IPS-NIHi7 (cell line): Measurements from ENCODE around the gene GLB1L2.

Experiments used
- DNase-seq: peaks from one replicate; pipeline ENCODE4 v3.0.0; 2012; ENCODE audit warnings: mixed read lengths; ENCODE audit errors: extremely low spot score

The GLB1L2 gene

GRCh38 chr11:134385774-134386565 is 54.2 kb downstream of the GLB1L2 start:
- DNase-seq: no peak

GRCh38 chr11:134386945-134387344 is 55.2 kb downstream of the GLB1L2 start:
- DNase-seq: no peak

- no peak for DNase-seq
These were observed 55.7 kb downstream of the GLB1L2 start for GRCh38 chr11:134387501-134387900.

- DNase-seq: no peak
These were observed 56.8 kb downstream of the GLB1L2 start for GRCh38 chr11:134388590-134388989.

GRCh38 chr11:134389464-134390180 is 57.8 kb downstream of the GLB1L2 start:
- DNase-seq: no peak

- DNase-seq: no peak
These were observed 59.1 kb downstream of the GLB1L2 start for GRCh38 chr11:134390706-134391569.

GRCh38 chr11:134391656-134392055 is 59.9 kb downstream of the GLB1L2 start:
- DNase-seq: no peak

- DNase-seq: no peak
These were observed 61.3 kb downstream of the GLB1L2 start for GRCh38 chr11:134392953-134393615.

GRCh38 chr11:134393638-134394037 is 61.9 kb downstream of the GLB1L2 start:
- peak; percentile 82 for DNase-seq

- no peak for DNase-seq
These were observed 62.5 kb downstream of the GLB1L2 start for GRCh38 chr11:134394311-134394710.

- no peak for DNase-seq
These were observed 63.2 kb downstream of the GLB1L2 start for GRCh38 chr11:134395002-134395401.

- no peak for DNase-seq
These were observed 65.7 kb downstream of the GLB1L2 start for GRCh38 chr11:134397304-134398078.

GRCh38 chr11:134398079-134398444 is 66.3 kb downstream of the GLB1L2 start:
- DNase-seq: no peak

- DNase-seq: no peak
These were observed 67.0 kb downstream of the GLB1L2 start for GRCh38 chr11:134398644-134399292.

GRCh38 chr11:134399293-134399654 is 67.5 kb downstream of the GLB1L2 start:
- no peak for DNase-seq

- no peak for DNase-seq
These were observed 68.2 kb downstream of the GLB1L2 start for GRCh38 chr11:134399996-134400395.

GRCh38 chr11:134401825-134402809 is 70.3 kb downstream of the GLB1L2 start:
- DNase-seq: no peak

GRCh38 chr11:134402910-134403309 is 71.1 kb downstream of the GLB1L2 start:
- DNase-seq: no peak
